HepG2 (cell line): ENCODE data around the gene LURAP1L. TPM values are rescaled to one million over a fixed set of nuclear protein-coding genes. Genes with fewer than 3 reads are reported as not detected.
A peak's percentile ranks its signal among the peaks of the same experiment; 100 is the strongest.

Experiments
- FOXK1 ChIP-seq: sonication (generic); formaldehyde crosslinking; IDR thresholded peaks from 2 replicates; pipeline ENCODE4 v1.4.0; 2020; ENCODE audit warnings: low read depth, missing genetic modification reagents, borderline replicate concordance
- FOXP1 ChIP-seq, 2 experiments: fragments of 450-650 bp in 1 of 2; IDR thresholded peaks; 2 replicates each; pipeline ENCODE4 v1.6.1; 2017 to 2018; ENCODE audit warnings: antibody characterized with exemption in 1 of 2
- HDAC2 ChIP-seq: sonication (generic); formaldehyde crosslinking; IDR thresholded peaks from 2 replicates; pipeline ENCODE4 v1.4.0; 2020; ENCODE audit warnings: missing genetic modification reagents
- HMG20B ChIP-seq: conservative IDR thresholded peaks from 2 replicates; pipeline ENCODE4 v1.6.1; 2016; ENCODE audit warnings: missing genetic modification reagents, missing compliant biosample characterization
- HNF4G ChIP-seq, 2 experiments: sonication (generic) in 1 of 2; formaldehyde crosslinking in 1 of 2; IDR thresholded peaks; 2 replicates each; pipeline versions ENCODE4 v1.4.0 to v1.6.1; 2011 to 2020; ENCODE audit warnings: borderline replicate concordance in 2 of 2, low read depth in 2 of 2, mild to moderate bottlenecking in 2 of 2, low read length in 1 of 2, missing genetic modification reagents in 1 of 2, moderate library complexity in 1 of 2
- HOXA3 ChIP-seq: sonication (generic); formaldehyde crosslinking; IDR thresholded peaks from 2 replicates; pipeline ENCODE4 v1.5.0; 2020; ENCODE audit warnings: missing genetic modification reagents
- IKZF1 ChIP-seq: fragments of 450-650 bp; IDR thresholded peaks from 2 replicates; pipeline ENCODE4 v1.7.1; 2016
- KDM3A ChIP-seq: IDR thresholded peaks from 2 replicates; pipeline ENCODE4 v1.6.1; 2018; ENCODE audit warnings: low read depth, missing compliant biosample characterization
- MEIS2 ChIP-seq: sonication (generic); formaldehyde crosslinking; IDR thresholded peaks from 2 replicates; pipeline ENCODE4 v1.9.0; 2021; ENCODE audit warnings: mild to moderate bottlenecking, missing genetic modification reagents
- MYNN ChIP-seq: sonication (generic); formaldehyde crosslinking; IDR thresholded peaks from 2 replicates; pipeline ENCODE4 v1.4.0; 2020; ENCODE audit warnings: mild to moderate bottlenecking, low read depth, missing genetic modification reagents
- PAX8 ChIP-seq: sonication (generic); formaldehyde crosslinking; IDR thresholded peaks from 2 replicates; pipeline ENCODE4 v1.8.0; 2022; ENCODE audit warnings: mild to moderate bottlenecking, missing genetic modification reagents, borderline replicate concordance
- PLRG1 ChIP-seq: fragments of 450-650 bp; conservative IDR thresholded peaks from 2 replicates; pipeline ENCODE4 v1.6.1; 2016
- RAD21 ChIP-seq: fragments of 450-650 bp; formaldehyde crosslinking; IDR thresholded peaks from 2 replicates; pipeline ENCODE4 v1.5.0; 2020; ENCODE audit warnings: mild to moderate bottlenecking
- RFX3 ChIP-seq: IDR thresholded peaks from 2 replicates; pipeline ENCODE4 v1.6.1; 2016; ENCODE audit warnings: missing biosample characterization, missing genetic modification reagents
- RORA ChIP-seq: sonication (generic); formaldehyde crosslinking; IDR thresholded peaks from 2 replicates; pipeline ENCODE4 v1.5.0; 2020; ENCODE audit warnings: mild to moderate bottlenecking, missing genetic modification reagents, moderate library complexity
- SAFB2 ChIP-seq: sonication (generic); formaldehyde crosslinking; IDR thresholded peaks from 2 replicates; pipeline ENCODE4 v1.5.1; 2020; ENCODE audit warnings: missing genetic modification reagents, low read depth, mild to moderate bottlenecking, borderline replicate concordance
- SMC3 ChIP-seq: IDR thresholded peaks from 2 replicates; pipeline ENCODE4 v1.6.1; 2011; ENCODE audit warnings: low read length, improper control_type of control experiment
- U2AF1 ChIP-seq: fragments of 200-400 bp; formaldehyde crosslinking; optimal IDR thresholded peaks from 2 replicates; pipeline ENCODE3; 2017; ENCODE audit warnings: mild to moderate bottlenecking, low read depth, low read length
- ZFP36L2 ChIP-seq: sonication (generic); formaldehyde crosslinking; IDR thresholded peaks from 2 replicates; pipeline ENCODE4 v1.4.0; 2020; ENCODE audit warnings: missing genetic modification reagents
- ZFP90 ChIP-seq: sonication (generic); formaldehyde crosslinking; IDR thresholded peaks from 2 replicates; pipeline ENCODE4 v1.8.0; 2022; ENCODE audit warnings: missing genetic modification reagents, mild to moderate bottlenecking, inconsistent platforms, borderline replicate concordance
- ZFX ChIP-seq: sonication (generic); formaldehyde crosslinking; IDR thresholded peaks from 2 replicates; pipeline ENCODE4 v1.4.0; 2020; ENCODE audit warnings: mild to moderate bottlenecking, low read depth, missing genetic modification reagents, moderate library complexity
- ZNF337 ChIP-seq: sonication (generic); formaldehyde crosslinking; IDR thresholded peaks from 2 replicates; pipeline ENCODE4 v1.5.1; 2020; ENCODE audit warnings: missing genetic modification reagents, low read depth, mild to moderate bottlenecking, borderline replicate concordance
- ZNF367 ChIP-seq: sonication (generic); formaldehyde crosslinking; IDR thresholded peaks from 2 replicates; pipeline ENCODE4 v1.4.0; 2020; ENCODE audit warnings: missing genetic modification reagents, borderline replicate concordance
- ZNF44 ChIP-seq: sonication (generic); formaldehyde crosslinking; IDR thresholded peaks from 2 replicates; pipeline ENCODE4 v1.5.1; 2020; ENCODE audit warnings: mild to moderate bottlenecking, missing genetic modification reagents
- ZNF550 ChIP-seq: sonication (generic); formaldehyde crosslinking; IDR thresholded peaks from 2 replicates; pipeline ENCODE4 v1.4.0; 2020; ENCODE audit warnings: mild to moderate bottlenecking, missing genetic modification reagents, borderline replicate concordance
- ZNF720 ChIP-seq: sonication (generic); formaldehyde crosslinking; IDR thresholded peaks from 2 replicates; pipeline ENCODE4 v1.4.0; 2020; ENCODE audit warnings: missing genetic modification reagents
- ZNF746 ChIP-seq: sonication (generic); formaldehyde crosslinking; IDR thresholded peaks from 2 replicates; pipeline ENCODE4 v1.8.0; 2022; ENCODE audit warnings: mild to moderate bottlenecking, missing genetic modification reagents
- ZNF780A ChIP-seq: sonication (generic); formaldehyde crosslinking; IDR thresholded peaks from 2 replicates; pipeline ENCODE4 v1.8.0; 2022; ENCODE audit warnings: mild to moderate bottlenecking, missing genetic modification reagents, moderate library complexity
- ZNF883 ChIP-seq: sonication (generic); formaldehyde crosslinking; IDR thresholded peaks from 2 replicates; pipeline ENCODE4 v1.5.1; 2020; ENCODE audit warnings: mild to moderate bottlenecking, missing genetic modification reagents; ENCODE audit errors: not compliant biosample characterization
- polyA plus RNA-seq, 8 experiments: library from polyadenylated mRNA; depleted of rRNA in 3 of 8; stranded (reverse) in 7 of 8; unstranded in 1 of 8; fragments of >200 nt; fragmentation: Illumina TruSeq in 4 of 8; extraction: Trizol in 4 of 8; gene quantifications; 2 replicates each; pipeline versions ENCODE4 v1.2.1 to v1.2.3, GENCODE V29; 2011 to 2016; ENCODE audit warnings: low read depth in 4 of 8, missing spikeins in 1 of 8, mixed read lengths in 1 of 8; ENCODE audit not compliant: insufficient read depth in 1 of 8
- total RNA-seq, 5 experiments: library from RNA; depleted of rRNA; stranded (reverse); fragments of >200 nt; fragmentation: Illumina TruSeq; extraction: Trizol; gene quantifications; 2 replicates each; pipeline ENCODE4 v1.2.3, GENCODE V29; 2016; ENCODE audit warnings: low read depth in 1 of 5
- TF ChIP-seq, protein P1 (sequence below): IDR thresholded peaks from 2 replicates; pipeline ENCODE4 v1.6.1; 2016; ENCODE audit warnings: control low read depth
- TF ChIP-seq, protein P2 (sequence below): sonication (generic); formaldehyde crosslinking; IDR thresholded peaks from 2 replicates; pipeline ENCODE4 v1.8.0; 2022; ENCODE audit warnings: missing genetic modification reagents, low read depth, mild to moderate bottlenecking, borderline replicate concordance

The LURAP1L gene
- total and polyA plus RNA-seq, 2 of the 13 experiments (the other 11 are each of a cell fraction or from before 2014, with no cell fraction given): 6.7 to 16.6 TPM

DNA sequence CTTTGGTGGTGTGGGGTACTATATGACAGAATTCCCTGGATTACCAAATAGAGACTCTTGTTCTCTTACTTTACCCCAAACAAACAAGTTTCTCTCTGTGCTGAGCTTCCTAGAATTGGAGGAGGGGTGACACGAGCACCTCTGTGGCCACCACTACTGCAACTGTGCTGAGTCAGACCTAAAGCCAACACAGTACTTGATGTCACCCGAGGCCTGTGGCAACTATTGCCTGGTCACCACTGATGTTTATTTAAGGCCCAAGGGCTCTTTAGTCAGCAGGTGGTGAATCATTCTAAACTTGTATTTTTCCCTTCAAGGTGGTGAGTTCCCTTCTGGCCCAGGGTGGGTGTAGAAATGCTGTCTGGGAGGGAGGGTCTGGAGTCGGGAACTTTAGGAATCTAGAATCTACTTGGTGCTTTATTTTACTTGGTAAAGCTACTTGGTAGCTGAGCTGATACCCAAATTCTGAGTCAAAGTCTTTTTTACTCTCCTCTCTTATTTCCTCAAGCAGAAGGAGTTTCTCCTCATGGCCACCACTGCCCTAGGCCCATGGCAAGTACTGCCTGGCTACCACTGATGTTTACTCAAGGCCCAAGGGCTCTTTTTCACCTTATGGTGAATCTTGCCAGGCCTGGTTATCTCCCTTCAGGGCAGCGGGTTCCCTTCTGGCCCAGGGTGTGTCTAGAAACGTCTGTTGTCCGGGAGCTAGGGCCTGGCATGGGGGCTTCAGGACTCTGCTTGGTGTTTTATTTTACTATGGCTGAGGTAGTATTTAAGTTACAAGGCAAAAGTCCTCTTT is 9.8 kb downstream of the LURAP1L start (continued):
- TF ChIP-seq RFX3 (CRISPR knock-in tag) (no peak), SAFB2 (CRISPR knock-in tag) (no peak; the same call in 1 of the 2 replicates), ZFP36L2 (CRISPR knock-in tag) (no peak), ZNF367 (no peak), IKZF1 (no peak), PAX8 (CRISPR knock-in tag) (no peak), ZFX (peak; percentile 59), ZNF780A (CRISPR knock-in tag) (no peak), FOXK1 (CRISPR knock-in tag) (peak; percentile 87), HOXA3 (0 out of 2 replicates have a peak, but pooled peaks have one; percentile 45), ZFP90 (0 out of 2 replicates have a peak, but pooled peaks have one; percentile 23), HDAC2 (CRISPR knock-in tag) (peak; percentile 60; the same call in 1 of the 2 replicates), HMG20B (CRISPR knock-in tag) (peak; percentile 38; the same call in 1 of the 2 replicates), RAD21 (no peak), SMC3 (peak; percentile 20; the same call in 1 of the 2 replicates), MYNN (CRISPR knock-in tag) (no peak), ZNF746 (CRISPR knock-in tag) (no peak), HNF4G (IDR thresholded peaks at IDR 0.05; ENCODE audit: borderline replicate concordance, low read depth, low read length) (no peak), HNF4G (CRISPR knock-in tag; IDR thresholded peaks at IDR 0.05; ENCODE audit: borderline replicate concordance, low read depth) (no peak), PLRG1 (no peak), ZNF720 (CRISPR knock-in tag) (no peak), FOXP1 (IDR thresholded peaks at IDR 0.05) (no peak), FOXP1 (CRISPR knock-in tag; IDR thresholded peaks at IDR 0.05) (peak; percentile 73), ZNF337 (CRISPR knock-in tag) (no peak), ZNF44 (CRISPR knock-in tag) (no peak), RORA (CRISPR knock-in tag) (0 out of 2 replicates have a peak, but pooled peaks have one; percentile 4), ZNF550 (CRISPR knock-in tag) (no peak), MEIS2 (0 out of 2 replicates have a peak, but pooled peaks have one; percentile 28), KDM3A (CRISPR knock-in tag) (peak; percentile 39; the same call in 1 of the 2 replicates), ZNF883 (no peak), U2AF1 (no peak)
- TF ChIP-seq, protein P1, sequence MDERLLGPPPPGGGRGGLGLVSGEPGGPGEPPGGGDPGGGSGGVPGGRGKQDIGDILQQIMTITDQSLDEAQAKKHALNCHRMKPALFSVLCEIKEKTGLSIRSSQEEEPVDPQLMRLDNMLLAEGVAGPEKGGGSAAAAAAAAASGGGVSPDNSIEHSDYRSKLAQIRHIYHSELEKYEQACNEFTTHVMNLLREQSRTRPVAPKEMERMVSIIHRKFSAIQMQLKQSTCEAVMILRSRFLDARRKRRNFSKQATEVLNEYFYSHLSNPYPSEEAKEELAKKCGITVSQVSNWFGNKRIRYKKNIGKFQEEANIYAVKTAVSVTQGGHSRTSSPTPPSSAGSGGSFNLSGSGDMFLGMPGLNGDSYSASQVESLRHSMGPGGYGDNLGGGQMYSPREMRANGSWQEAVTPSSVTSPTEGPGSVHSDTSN (CRISPR knock-in tag): no peak
- TF ChIP-seq, protein P2, sequence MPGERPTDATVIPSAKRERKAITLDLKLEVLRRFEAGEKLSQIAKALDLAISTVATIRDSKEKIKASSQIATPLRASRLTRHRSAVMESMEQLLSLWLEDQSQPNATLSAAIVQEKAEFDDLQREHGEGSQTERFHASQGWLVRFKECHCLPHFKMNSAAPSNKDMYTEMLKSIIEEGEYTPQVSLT: no peak
